22Rv1 (cell line): ENCODE data around the gene CLCN3.

Source experiments
- H3K27ac ChIP-seq: fragments of 450-650 bp; 2 replicates; pipeline ENCODE4 v1.5.1; 2017
- ZFX ChIP-seq: fragments of 450-650 bp; IDR thresholded peaks from 2 replicates; pipeline ENCODE4 v1.6.1; 2017; ENCODE audit warnings: antibody characterized with exemption, borderline replicate concordance
- TF ChIP-seq, protein P1 (sequence below): fragments of 450-650 bp; IDR thresholded peaks from 2 replicates; pipeline ENCODE4 v1.5.1; 2017; ENCODE audit warnings: mild to moderate bottlenecking

CLCN3 gene

DNA sequence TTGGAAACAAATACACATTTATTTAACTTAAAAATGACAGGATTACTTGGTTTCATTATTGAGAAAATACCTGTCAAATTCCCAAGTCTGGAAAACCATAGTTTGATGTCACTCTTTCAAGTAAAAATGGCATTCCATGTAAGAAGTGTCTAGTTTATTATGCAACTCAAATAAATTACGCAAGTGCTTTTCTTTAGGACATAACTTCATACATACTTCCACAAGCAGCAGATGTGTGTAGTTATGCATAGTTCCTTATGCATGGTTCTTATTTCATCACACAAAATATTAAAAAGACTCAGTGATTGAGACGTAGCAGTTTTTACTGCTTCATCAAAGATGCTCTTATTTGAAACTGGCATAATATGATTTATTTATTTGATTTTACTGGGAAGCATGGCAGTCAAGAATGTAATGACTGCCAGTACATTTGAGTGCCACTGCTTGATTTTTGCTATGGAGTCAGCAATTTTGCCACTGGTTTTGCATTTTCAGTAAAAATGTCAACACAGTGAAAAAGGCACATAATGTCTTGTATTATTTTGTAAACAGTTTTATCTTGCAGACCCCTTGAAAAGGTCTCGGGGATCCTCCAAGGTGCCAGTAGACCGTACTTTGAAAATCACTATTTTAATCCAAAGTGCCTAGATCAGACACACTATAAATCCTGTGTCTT lies 62.1 kb downstream of the CLCN3 start:
- no peak overlapping the region for H3K27ac ChIP-seq
- no peak for TF ChIP-seq ZFX
- TF ChIP-seq, protein P1, sequence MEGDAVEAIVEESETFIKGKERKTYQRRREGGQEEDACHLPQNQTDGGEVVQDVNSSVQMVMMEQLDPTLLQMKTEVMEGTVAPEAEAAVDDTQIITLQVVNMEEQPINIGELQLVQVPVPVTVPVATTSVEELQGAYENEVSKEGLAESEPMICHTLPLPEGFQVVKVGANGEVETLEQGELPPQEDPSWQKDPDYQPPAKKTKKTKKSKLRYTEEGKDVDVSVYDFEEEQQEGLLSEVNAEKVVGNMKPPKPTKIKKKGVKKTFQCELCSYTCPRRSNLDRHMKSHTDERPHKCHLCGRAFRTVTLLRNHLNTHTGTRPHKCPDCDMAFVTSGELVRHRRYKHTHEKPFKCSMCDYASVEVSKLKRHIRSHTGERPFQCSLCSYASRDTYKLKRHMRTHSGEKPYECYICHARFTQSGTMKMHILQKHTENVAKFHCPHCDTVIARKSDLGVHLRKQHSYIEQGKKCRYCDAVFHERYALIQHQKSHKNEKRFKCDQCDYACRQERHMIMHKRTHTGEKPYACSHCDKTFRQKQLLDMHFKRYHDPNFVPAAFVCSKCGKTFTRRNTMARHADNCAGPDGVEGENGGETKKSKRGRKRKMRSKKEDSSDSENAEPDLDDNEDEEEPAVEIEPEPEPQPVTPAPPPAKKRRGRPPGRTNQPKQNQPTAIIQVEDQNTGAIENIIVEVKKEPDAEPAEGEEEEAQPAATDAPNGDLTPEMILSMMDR, result no peak

DNA sequence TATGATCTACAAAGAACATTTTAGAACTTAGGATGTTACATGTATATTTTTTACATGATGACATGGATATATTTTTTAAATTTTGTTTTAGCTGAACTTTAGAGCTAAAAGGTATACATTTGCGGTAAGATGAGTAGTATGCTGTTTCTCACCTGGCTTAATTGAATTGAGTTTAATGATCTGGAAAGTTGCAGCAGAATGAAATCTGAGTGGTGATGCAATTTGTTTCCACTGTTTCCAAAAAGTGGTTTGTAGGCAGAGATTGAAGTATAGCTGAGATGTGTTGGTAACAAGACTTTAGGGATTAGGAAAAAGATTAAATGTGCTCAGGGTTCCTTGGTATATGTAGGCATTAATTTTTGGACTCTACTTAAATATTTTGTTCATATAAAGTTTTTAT lies 69.3 kb downstream of the CLCN3 start:
- TF ChIP-seq, protein P1, result no peak
- TF ChIP-seq ZFX, result no peak

DNA sequence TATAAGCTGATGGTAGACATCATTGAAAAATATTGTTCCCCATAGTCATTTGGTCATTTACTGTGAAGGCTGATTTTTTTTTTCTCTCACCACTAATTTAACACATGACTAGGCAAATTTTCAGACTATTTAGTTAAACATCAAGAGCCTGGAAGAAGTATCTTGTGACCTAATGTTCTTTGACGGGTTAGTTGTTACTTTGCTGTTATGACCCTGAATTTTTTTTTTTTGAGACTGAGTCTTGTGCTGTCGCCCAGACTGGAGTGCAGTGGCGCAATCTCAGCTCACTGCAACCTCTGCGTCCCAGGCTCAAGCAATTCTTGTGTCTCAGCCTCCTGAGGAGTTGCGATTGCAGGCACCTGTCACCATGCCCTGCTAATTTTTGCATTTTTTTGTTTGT lies 70.4 kb downstream of the CLCN3 start:
- TF ChIP-seq ZFX, result no peak
- H3K27ac ChIP-seq, result no peak overlapping the region

More for the DNA sequence above, 69.3 kb downstream of the CLCN3 start:
- no peak overlapping the region for H3K27ac ChIP-seq

DNA sequence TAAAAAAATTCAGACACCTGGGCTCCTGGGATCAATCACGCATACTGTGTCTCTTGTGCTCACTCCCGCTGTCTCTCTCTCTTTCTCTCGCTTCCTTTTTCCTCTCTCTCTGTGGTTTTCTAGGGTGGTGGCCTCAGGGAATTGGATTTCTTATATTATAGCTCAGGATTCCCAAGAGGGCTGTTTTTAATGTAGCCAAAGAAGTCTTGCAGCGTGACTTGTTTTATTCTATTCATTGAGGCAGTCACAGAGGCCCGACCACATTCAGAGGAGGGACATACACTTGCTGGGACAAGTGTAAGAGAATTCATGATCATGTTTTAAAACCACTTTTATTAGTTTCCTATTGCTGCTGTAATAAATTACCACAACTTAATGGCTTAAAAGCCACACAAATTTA lies 78.0 kb downstream of the CLCN3 start:
- H3K27ac ChIP-seq, result no peak overlapping the region
- TF ChIP-seq, protein P1, result no peak
- no peak for TF ChIP-seq ZFX

DNA sequence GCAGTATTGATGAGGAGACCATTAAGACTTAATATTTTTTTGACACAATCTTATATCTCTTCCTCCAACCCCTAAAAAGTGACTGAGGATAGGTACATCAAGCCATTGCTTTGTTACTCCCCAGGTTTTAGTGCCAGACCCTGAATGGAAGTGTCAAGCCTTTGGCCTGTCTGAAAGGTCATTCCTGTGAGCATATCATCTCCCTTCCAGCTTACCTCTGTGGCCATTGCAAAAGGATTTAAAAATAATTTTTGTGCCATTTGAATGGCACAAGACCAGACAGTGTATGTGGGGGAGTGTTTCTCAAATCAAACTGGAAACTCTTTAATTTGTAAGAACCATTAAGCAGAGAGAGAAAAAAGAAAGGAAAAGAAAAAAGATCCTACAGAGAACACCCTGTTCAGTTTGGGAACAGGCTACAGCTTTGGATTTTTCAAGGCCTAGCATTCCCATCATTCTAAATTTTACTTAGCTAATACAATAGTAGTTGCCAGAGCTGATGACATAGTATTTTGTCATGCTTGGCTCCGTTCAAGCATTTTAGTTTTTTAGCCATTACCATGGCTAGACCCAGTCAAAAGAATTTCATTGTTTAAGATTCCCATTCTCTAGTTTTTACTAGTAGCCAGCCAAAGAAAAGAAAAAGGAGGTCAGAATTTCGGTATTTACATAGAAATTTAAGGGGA lies 87.7 kb downstream of the CLCN3 start:
- H3K27ac ChIP-seq, result no peak overlapping the region
- TF ChIP-seq, protein P1, result no peak
- TF ChIP-seq ZFX, result no peak

DNA sequence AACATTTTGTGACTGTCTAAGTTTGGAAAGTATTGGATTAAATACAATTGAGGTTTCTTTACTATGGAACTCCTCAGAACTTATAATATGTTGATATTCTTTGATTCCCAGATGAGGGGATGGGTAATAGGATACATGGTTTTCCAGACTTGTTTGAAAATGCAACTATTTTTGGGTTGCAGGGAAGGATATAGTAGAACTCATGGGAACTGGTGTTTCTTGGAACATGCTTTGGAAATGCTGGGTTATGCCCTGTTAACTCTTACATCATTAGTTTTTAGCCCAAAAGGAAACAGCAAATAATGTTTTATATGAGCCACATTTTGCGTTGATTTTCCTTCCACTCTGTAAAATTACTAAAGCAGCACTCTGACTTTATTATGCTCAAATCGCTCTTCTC lies 95.4 kb downstream of the CLCN3 start:
- no peak overlapping the region for H3K27ac ChIP-seq
- TF ChIP-seq ZFX, result no peak
- TF ChIP-seq, protein P1, result no peak

DNA sequence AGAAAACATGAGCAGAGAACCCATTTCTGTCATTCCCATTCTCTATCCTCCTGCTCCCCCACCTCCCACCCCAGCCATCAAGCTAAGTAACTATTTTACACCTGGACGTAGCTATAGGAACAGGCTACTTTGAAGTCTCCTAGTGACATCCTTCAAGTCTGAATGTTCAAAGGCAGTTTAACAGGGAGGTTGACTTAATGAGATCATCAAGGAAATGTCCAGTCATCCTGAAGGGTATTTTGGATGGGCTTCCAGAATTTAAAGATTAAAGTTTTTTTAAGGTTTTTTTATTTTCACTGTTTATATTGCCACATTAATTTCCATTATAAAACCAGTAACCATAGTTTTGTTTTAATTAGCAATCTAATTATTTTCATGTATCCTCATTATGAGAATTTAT lies 96.3 kb downstream of the CLCN3 start:
- no peak overlapping the region for H3K27ac ChIP-seq

More for the DNA sequence above, 96.3 kb downstream of the CLCN3 start:
- TF ChIP-seq, protein P1, result no peak
- no peak for TF ChIP-seq ZFX
